Progenitor cell of endocrine pancreas (in vitro differentiated cells): ENCODE data around the gene MB. TPM values are rescaled to one million over a fixed set of nuclear protein-coding genes. Genes with fewer than 3 reads are reported as not detected.

Source experiments
- DNase-seq: peaks from one replicate; pipeline ENCODE4 v3.0.0; 2021; ENCODE audit warnings: low spot score; ENCODE audit not compliant: unreplicated experiment
- H3K27ac Mint-ChIP-seq: 2 replicates; pipeline ENCODE4 v1.8.0; 2021; ENCODE audit warnings: mild to moderate bottlenecking, moderate library complexity, mixed read lengths
- H3K27me3 Mint-ChIP-seq: 2 replicates; pipeline ENCODE4 v1.8.0; 2021; ENCODE audit warnings: mixed read lengths
- H3K36me3 Mint-ChIP-seq: 2 replicates; pipeline ENCODE4 v1.8.0; 2022; ENCODE audit warnings: mixed read lengths; ENCODE audit not compliant: insufficient read depth
- H3K4me1 Mint-ChIP-seq: 2 replicates; pipeline ENCODE4 v1.8.0; 2021; ENCODE audit warnings: low read depth, mixed read lengths
- H3K4me3 Mint-ChIP-seq: 2 replicates; pipeline ENCODE4 v1.8.0; 2021; ENCODE audit warnings: low read depth, mild to moderate bottlenecking, moderate library complexity, mixed read lengths
- H3K9me3 Mint-ChIP-seq: 2 replicates; pipeline ENCODE4 v1.8.0; 2021; ENCODE audit warnings: low read depth, mixed read lengths
- CTCF ChIP-seq: fragments of 200-600 bp; sonication (generic); IDR thresholded peaks from one replicate; pipeline ENCODE4 v1.5.0; 2021; ENCODE audit warnings: antibody characterized with exemption, mild to moderate bottlenecking; ENCODE audit not compliant: unreplicated experiment
- total RNA-seq: library from RNA; stranded (reverse); gene quantifications from 2 replicates; pipeline ENCODE4 v1.2.1, GENCODE V29; 2021

The MB gene
- total RNA-seq, 1 donor from 2014 or later: not detected

GRCh38 chr22:35634943-35635540, 17.9 kb upstream of the MB start:
- TF ChIP-seq CTCF: no peak
- no peaks in the 10 kb centered on the region for H3K4me1 Mint-ChIP-seq
- no peak overlapping the region for H3K4me3 Mint-ChIP-seq
- H3K27me3 Mint-ChIP-seq: peaks cover 14% of the 10 kb centered on the region
- no peaks in the 10 kb centered on the region for H3K36me3 Mint-ChIP-seq
- no peak overlapping the region for H3K27ac Mint-ChIP-seq
- H3K9me3 Mint-ChIP-seq: no peaks in the 10 kb centered on the region
- DNase-seq: no peak

GRCh38 chr22:35634015-35634414, 16.9 kb upstream of the MB start:
- Mint-ChIP-seq H3K27ac (no peak overlapping the region), H3K9me3 (no peaks in the 10 kb centered on the region), H3K4me1 (peaks cover 2% of the 10 kb centered on the region), H3K27me3 (peaks cover 22% of the 10 kb centered on the region), H3K36me3 (no peaks in the 10 kb centered on the region), H3K4me3 (no peak overlapping the region)
- no peak for TF ChIP-seq CTCF
- DNase-seq: no peak

GRCh38 chr22:35633520-35633919, 16.4 kb upstream of the MB start:
- no peak for TF ChIP-seq CTCF

GRCh38 chr22:35632935-35633334, 15.8 kb upstream of the MB start:
- H3K9me3 Mint-ChIP-seq: no peaks in the 10 kb centered on the region
- H3K4me3 Mint-ChIP-seq: no peak overlapping the region
- DNase-seq: no peak
- no peaks in the 10 kb centered on the region for H3K36me3 Mint-ChIP-seq
- H3K4me1 Mint-ChIP-seq: peaks cover 2% of the 10 kb centered on the region
- TF ChIP-seq CTCF: no peak
- H3K27ac Mint-ChIP-seq: no peak overlapping the region
- peaks cover 13% of the 10 kb centered on the region for H3K27me3 Mint-ChIP-seq

More at GRCh38 chr22:35633520-35633919, 16.4 kb upstream of the MB start:
- H3K4me1 Mint-ChIP-seq: peaks cover 2% of the 10 kb centered on the region
- H3K9me3 Mint-ChIP-seq: no peaks in the 10 kb centered on the region
- no peaks in the 10 kb centered on the region for H3K36me3 Mint-ChIP-seq
- no peak overlapping the region for H3K4me3 Mint-ChIP-seq
- DNase-seq: no peak
- peaks cover 18% of the 10 kb centered on the region for H3K27me3 Mint-ChIP-seq
- peak overlapping the region; percentile 12 for H3K27ac Mint-ChIP-seq

GRCh38 chr22:35631597-35631996, 14.5 kb upstream of the MB start:
- no peak overlapping the region for H3K4me3 Mint-ChIP-seq
- no peaks in the 10 kb centered on the region for H3K36me3 Mint-ChIP-seq
- H3K27me3 Mint-ChIP-seq: peaks cover 12% of the 10 kb centered on the region
- H3K27ac Mint-ChIP-seq: no peak overlapping the region
- TF ChIP-seq CTCF: peak; percentile 59
- no peaks in the 10 kb centered on the region for H3K9me3 Mint-ChIP-seq
- peaks cover 5% of the 10 kb centered on the region for H3K4me1 Mint-ChIP-seq
- no peak for DNase-seq
